Astrocyte (in vitro differentiated cells and primary cell): Measurements from ENCODE around the gene PGAM2.

Source experiments
- CTCF ChIP-seq: IDR thresholded peaks from 2 replicates; pipeline ENCODE4 v1.5.1; 2011; ENCODE audit warnings: low read depth, mild to moderate bottlenecking, inconsistent platforms, low read length, moderate library complexity; ENCODE audit not compliant: insufficient read depth
- EZH2 ChIP-seq: IDR thresholded peaks from 2 replicates; pipeline ENCODE4 v1.6.1; 2012; ENCODE audit warnings: mild to moderate bottlenecking, low read length, inconsistent platforms; ENCODE audit not compliant: insufficient read depth

DNA sequence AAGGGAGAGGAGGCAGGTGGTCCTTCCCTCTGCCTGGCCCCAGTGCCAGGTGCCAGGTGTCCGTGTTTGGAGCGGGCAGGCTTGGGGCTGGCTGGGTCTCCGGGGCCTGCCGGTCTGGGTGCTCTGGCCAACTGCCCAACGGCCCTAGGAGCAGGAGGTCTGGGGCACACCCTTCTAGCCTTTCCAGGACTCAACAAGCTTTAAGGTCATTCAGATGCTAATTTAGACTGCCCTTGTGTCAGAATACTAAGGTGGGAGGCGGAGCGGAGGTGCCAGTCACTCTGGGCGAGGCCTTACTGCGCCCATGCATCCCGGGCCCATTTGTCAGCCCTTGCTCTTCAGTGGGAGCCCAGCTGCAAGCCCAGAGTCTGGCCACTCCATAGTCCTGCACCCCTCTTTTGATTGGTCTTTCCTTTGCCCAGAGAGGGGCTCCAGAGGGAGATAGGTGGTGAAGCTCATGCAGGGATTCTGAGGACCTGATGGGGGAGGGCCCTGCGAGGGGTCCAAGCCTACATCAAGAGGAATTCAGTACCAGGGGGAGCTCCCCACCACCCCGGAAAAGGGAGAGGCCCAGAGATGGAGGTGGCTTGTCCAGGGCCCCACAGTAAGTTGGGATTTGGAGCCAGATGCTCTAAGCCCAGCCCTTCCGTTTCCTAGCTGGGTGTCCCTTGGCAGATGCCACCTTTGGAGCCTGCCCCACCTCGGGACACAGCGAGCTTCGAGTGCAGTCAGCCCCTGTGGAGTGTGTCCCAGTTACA, 1.3 kb downstream of the PGAM2 start:
- TF ChIP-seq CTCF (no peak), EZH2 (no peak)
